HK-2 (cell line): Measurements from ENCODE around the gene SH3RF3.
"Not testable (repeated sequence)": the region's sequence is repeated elsewhere in the genome, so short reads cannot be mapped to it uniquely, and the experiment has no call there.

Experiments
- DNase-seq: peaks from one replicate; pipeline ENCODE4 v3.0.0-alpha.2; 2018; ENCODE audit not compliant: unreplicated experiment

SH3RF3 gene

GRCh38 chr2:109117780-109118179 is 11.2 kb upstream of the SH3RF3 start:
- no peak for DNase-seq

DNA sequence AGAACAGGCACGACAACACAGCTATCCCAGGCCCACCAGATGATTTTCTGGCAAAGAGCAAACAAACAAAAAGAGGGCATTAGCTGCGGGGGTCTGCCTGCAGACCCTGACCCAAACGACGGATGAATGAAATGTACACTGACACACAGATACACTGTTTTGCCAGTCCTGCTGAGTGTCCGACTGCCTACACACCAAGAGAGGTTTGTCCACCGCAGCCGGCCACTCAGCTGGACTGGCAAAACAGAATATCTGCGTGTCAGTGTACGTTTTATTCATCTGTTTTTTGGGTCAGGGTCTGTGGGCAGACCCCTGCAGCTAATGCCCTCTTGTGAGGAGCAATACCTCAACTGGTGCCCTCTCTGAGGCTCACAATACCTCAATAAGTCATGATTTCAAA is 10.7 kb upstream of the SH3RF3 start:
- no peak for DNase-seq

GRCh38 chr2:109120166-109120565 is 8.8 kb upstream of the SH3RF3 start:
- no peak for DNase-seq

- not testable (repeated sequence) for DNase-seq
Observed at GRCh38 chr2:109120686-109121085, 8.3 kb upstream of the SH3RF3 start.

GRCh38 chr2:109123586-109124201 is 5.3 kb upstream of the SH3RF3 start:
- DNase-seq, result no peak

DNA sequence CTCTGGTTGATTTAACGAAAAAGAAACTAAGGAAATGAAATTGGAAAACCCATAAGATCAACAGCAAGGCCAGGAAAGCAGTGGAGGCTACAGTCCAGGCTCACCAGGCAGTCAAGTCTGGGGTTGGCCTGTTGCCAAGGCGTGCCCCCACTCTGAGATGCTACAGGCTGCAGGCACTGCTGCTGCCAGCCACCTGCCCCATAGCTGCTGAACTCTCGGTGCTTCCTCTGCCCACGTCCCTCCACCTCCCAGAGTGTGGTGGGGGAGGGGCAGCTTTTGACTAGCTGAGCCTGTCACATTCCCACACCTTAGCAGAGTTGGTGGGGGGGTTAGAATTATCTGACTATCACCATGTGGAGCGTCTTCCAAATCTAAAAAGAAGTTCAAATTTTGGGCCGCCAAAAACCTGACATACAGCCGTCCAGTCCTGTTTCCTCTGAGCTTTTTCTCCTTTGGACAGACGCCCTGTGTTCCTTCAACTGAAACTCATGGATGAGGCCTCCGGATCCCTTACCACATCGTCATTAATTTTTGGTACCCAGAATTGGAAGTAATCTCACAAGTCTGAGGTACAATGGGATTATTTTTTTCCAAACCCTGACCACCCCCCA is 3.9 kb upstream of the SH3RF3 start:
- peak; percentile 20 for DNase-seq

DNA sequence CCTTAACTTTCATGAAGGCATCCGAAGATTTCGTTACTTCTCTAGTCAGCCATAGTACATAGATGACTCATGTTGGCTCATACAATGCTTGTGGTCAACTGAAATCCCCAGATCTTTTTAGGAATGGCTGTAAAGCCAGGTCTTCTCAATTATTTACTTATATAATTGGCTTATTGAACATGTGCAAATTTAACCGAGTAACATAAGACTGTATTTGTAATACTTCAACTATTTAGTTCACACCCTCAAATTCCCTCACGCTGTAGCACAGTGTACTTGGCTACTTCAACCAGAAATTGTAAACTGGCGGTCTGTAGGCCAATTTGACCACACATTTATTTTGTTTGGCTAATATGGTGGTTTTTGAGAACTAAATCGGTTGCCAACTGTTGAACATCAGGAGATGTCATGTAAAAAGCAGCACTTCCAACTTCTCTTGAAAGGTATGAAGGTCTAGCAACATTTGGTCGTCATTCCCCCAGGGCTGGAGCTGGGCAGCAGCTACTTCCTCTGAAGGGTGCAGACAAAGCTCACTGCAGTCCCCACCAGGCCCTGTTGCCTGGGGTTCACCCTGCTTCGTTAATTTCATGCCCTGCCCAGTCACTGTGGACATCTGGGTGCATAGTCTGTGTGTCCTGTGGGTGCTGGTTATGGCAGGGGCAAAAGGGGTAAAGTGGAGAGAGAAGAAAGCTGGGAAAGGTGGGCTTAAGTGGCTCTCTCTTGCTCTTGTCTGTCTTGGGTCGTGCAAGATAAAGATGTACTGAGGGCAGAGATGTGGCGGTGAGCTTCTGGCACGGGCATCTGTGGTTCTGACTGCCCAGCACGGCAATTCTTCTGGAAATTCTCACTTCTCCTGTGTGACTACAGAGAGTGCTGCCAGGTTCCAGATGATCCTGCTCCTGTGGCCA is 3.2 kb upstream of the SH3RF3 start:
- peak; percentile 8 for DNase-seq

DNA sequence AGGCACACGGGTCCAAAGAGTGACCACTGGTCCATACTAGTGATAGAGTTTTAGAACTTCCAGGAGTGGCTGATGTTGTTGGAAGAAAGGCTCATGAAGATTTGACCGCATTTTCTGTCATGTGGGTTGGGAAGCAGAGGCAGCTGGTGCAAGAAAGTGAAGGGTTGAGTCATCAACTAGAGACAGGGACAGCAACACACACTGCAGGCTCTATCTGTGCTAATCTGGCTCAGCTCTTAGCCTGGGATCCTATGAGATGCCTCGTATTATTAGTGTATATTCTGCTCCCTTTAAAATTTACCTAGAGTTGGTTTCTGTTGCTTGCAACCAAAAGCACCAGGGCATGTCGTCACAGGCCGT is 2.5 kb upstream of the SH3RF3 start:
- peak; percentile 13 for DNase-seq

GRCh38 chr2:109127556-109127955 is 1.4 kb upstream of the SH3RF3 start:
- DNase-seq, result no peak

DNA sequence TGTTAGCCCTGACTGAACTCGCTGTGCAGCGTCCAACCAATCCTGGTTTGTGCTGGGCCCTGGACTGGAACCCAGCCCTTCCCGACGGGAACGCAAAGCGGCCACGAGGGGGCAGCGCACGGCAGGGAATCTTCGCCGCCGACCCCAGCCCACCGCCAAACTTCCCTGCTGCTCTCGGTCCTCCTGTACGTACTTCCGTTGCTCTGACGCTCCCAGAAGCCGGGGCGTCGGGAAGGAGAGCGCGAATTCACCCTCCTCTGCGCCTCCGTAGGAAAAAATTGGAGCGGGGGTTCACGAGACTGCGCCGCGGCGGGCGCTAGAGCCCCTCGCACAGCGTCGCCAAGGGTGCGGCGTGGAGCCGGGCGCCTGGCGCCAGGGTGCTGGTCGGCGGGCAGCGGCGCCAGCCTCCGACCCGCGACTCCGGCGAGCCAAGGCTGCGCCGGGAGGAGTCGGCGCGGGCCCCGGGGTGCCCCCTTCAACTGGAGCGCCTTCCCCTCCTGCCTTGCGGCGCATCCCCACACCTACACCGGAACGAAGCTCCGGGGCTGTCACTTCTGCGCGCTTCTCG is 873 bp upstream of the SH3RF3 start:
- peak; percentile 51 for DNase-seq

DNA sequence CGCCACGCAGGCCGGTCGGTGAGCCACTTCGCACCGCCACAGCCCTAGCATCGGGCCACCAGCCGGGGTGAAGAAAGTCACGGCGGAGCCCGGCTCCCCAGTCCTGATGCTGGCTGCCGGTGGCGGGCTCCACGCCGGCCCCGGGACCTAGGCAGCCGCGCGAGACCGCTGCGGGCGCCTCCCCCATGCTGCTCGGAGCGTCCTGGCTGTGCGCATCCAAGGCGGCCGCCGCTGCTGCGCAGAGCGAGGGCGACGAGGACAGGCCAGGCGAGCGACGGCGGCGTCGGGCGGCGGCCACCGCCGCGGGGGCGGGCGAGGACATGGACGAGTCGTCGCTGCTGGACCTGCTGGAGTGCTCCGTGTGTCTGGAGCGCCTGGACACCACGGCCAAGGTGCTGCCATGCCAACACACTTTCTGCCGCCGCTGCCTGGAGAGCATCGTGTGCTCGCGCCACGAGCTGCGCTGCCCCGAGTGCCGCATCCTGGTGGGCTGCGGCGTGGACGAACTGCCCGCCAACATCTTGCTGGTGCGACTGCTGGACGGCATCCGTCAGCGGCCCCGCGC is 433 bp downstream of the SH3RF3 start:
- peak; percentile 6 for DNase-seq

DNA sequence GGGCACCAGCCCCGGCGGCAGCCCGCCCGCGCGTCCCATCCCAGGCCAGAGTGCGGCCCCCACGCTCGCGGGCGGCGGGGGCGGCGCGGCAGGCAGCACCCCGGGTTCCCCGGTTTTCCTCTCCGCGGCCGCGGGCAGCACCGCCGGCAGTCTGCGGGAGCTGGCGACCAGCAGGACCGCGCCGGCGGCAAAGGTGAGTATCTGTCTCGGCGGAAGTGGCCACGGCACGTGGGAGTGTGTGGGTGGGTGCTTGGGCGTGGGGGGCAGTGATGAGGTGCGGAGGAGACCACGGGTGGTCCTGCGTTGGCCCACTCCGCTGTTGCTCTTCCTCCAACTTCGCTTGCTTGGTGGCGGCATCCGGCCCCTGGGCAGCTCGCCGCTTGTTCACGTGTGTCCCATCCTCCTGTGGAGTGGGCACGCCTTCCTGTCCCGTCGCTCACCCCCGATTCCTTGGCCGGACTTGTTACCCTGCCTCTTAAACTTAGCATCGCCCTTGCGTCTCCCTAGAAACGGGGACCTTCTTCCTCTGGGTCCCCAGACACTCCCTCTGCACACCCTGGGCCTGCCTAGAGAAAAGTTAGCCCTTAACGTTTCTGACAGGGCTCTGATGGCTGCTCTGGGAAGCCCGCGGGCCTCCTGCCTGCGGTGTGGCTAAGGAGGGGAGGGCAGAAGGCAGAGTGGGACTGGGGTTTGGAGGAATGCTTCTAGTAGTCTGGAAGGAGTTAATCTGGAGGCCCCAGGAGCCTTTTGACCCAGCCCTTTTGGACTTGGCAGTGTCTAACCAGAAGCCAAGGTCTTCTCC is 1.1 kb downstream of the SH3RF3 start:
- no peak for DNase-seq

DNA sequence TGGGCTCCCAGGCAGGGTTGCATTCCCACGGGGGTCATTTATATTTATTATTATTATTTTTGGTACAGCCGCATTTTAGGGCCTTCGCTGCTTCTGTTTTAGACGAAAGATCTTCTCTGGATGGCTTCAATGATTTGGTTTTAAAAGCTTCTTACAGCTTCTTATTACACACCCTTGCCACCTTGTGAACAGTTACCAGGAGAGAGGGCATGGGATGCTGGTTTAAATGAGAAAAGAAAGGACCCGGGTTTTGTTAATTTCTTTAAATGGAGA is 1.7 kb downstream of the SH3RF3 start:
- DNase-seq, result no peak

DNA sequence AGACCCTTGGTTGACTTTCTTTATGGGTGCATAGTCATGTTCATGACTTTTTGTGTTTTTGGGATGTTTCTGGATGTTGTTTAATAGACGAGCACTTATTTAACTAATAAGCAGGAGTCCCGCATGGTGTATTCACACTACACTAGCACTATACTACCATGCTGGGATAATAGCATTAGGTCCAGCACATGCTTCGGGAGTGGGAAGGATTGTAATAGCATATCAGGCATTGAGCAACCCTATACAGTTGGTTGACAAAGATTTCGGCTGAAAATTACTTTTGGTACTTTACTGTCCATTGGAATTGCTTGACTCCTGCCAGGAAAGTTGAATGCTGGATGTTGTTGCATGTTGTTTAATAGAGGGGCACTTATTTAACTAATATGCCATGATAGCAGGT is 2.8 kb downstream of the SH3RF3 start:
- no peak for DNase-seq

GRCh38 chr2:109132626-109133025 is 3.6 kb downstream of the SH3RF3 start:
- DNase-seq, result no peak

DNA sequence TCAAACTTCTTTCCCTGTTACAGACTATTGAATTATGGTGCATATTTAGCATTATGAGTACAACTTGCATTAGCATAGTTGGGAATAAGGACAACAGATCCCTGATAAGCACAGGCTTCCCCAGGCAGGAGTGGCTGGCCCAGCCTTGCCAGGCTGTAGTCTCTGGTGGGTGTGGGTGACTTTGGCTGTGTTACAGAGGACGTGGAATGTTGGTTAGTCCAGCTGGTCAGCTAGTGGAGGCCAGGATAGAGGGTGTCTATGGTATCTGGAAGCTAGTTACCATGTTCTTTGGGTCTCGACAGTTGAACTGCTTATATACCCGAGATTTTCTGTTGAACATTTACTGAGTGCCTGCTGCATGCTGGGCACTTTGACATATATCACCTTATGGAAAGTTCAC is 4.7 kb downstream of the SH3RF3 start:
- DNase-seq, result no peak

DNA sequence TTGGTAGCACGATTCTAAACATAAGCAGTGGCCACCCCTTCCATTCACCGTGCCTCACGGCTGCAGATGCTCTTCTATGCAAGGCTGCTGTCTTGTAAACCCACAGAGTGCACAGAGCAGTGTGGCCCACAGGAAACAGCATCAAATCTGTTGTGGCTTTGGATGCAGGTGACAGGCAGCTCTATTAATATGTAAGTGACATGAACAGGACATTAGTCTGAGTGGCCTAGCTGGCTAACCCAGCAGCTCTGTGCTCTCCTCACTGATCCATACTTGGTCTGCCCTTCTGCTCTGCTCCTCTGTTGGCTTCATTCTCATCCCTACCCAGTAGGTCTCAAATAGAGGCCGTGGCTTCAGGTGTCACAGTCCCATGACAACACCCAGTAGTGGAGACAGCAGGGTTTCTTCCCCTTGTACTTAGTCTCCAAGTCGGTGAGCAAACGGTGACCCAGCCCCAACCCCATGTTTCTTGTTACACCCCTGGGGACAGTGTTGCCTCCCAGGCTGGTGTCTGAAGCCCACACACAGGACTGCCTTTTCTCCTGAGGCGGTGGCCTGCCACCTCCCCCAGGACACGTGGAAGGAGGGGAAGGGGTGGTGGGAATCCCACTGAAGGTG is 5.8 kb downstream of the SH3RF3 start:
- DNase-seq, result no peak

DNA sequence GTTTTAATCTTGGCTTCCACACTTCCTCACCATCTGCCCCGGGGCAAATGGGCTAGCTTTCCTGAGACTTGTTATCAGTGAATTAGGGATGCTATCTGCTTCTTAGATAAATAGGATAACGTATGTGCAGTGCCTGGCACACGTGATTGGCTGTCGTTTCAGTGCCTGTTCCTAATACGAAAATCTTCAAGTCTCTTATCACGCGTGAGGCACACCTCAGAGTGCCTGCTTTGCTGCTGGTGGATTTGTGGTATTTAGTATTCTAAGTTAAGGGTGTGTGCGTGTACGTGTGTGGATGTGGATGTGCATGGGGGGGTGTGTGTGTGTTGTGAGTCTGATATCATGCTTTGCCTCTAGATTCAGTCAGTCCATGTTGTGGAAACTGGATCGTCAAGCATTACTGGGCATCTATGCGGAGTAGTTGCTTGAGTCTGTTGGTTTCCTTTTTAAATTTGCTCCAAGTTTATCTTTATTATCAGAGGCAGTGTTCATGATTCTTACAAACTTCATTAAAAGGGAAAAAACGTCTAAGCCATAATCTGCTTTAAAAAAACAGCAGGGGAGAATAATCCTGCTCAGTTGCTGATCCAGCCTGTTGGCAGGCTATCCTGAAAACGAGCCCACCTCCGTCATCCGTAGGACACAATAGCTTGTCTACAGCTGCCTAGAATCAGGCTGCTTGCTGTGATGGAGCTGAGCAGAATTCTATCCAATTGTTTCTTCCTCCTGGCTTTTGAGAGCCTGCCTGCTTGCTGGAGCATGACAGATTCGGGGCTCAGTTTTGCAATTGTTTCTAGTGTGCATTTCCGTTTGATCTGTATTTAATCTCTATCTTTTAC is 6.6 kb downstream of the SH3RF3 start:
- no peak for DNase-seq

DNA sequence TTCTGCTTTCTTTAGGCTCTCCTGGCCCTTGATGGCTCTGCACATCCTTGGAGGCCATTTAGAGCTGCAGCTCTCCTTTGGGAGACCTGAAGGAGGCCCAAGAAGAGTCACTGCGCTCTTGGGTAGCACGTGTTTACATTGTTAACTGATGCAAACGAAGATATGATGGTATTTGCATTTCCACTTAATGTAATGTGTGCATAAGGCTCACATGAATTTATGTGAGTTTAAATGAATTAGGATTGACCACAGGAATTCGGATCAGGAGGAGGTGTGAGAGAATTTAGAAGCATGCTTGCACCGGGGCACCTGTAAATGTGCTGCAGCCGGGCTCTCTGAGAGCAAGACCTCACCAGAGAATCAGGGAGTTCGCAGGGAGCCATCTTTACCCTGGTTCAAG is 7.5 kb downstream of the SH3RF3 start:
- no peak for DNase-seq

- no peak for DNase-seq
Observed at GRCh38 chr2:109137616-109138015, 8.6 kb downstream of the SH3RF3 start.
